ENCODE data around the gene PRRG2. TPM values are rescaled to one million over a fixed set of nuclear protein-coding genes. Genes with fewer than 3 reads are reported as not detected.

The PRRG2 gene
- total and polyA plus RNA-seq, 2 of the 13 experiments (the other 11 are each of a cell fraction or from before 2014, with no cell fraction given) = 0.66 to 0.82 TPM

GRCh38 chr19:49549045-49549444 lies 32.1 kb upstream of the PRRG2 start:
- Histone ChIP-seq H3K27me3 (ENCODE audit: control insufficient read depth in 1 of 2, insufficient read depth in 2 of 2, low read length in 2 of 2) (no peaks in the 10 kb centered on the region), H3K9ac (ENCODE audit: insufficient read depth, low read depth, low read length) (no peak overlapping the region), H3K4me2 (ENCODE audit: low read depth, low read length) (no peak overlapping the region), H3K79me2 (ENCODE audit: insufficient read depth, low read length) (no peaks in the 10 kb centered on the region), H3K4me3 (replicated peaks in 1 of 3; ENCODE audit: insufficient read depth in 1 of 3, low read depth in 2 of 3, low read length in 3 of 3) (no peak overlapping the region), H2AFZ (ENCODE audit: low read length) (no peak overlapping the region), H4K20me1 (ENCODE audit: insufficient read depth, low read length) (no peaks in the 10 kb centered on the region), H3K4me1 (ENCODE audit: insufficient read depth, low read length) (peaks cover 20% of the 10 kb centered on the region), H3K27ac (ENCODE audit: extremely low read length, insufficient read depth, low read length) (no peak overlapping the region), H3K9me3 (ENCODE audit: low read length) (no peaks in the 10 kb centered on the region), H3K36me3 (replicated peaks in 1 of 2; ENCODE audit: control insufficient read depth in 1 of 2, insufficient read depth in 2 of 2, low read length in 2 of 2) (no peaks in the 10 kb centered on the region)
- POLR2A ChIA-PET = no interaction called here
- DNase-seq (ENCODE audit: low spot score) = no peak
- intact Hi-C loops (cut with micrococcal nuclease; ENCODE audit: unreplicated experiment) (no loop called here), in situ Hi-C loops (cut with HindIII; ENCODE audit: extremely low pct_ligation_motif_present, low pct_unique_long_range_greater_than_20kb) (no loop called here)
- no TSS peak for BruUV-seq (replicated peaks)
- FAIRE-seq = no peak
- TF ChIP-seq CREM (IDR thresholded peaks at IDR 0.05) (no peak), CREM (CRISPR knock-in tag; IDR thresholded peaks at IDR 0.05) (no peak), YEATS2 (CRISPR knock-in tag; IDR thresholded peaks at IDR 0.05; ENCODE audit: borderline replicate concordance) (no peak), ZNF598 (CRISPR knock-in tag; IDR thresholded peaks at IDR 0.05; ENCODE audit: borderline replicate concordance) (no peak), TOPORS (CRISPR knock-in tag; IDR thresholded peaks at IDR 0.05) (no peak), CENPBD1 (CRISPR knock-in tag; IDR thresholded peaks at IDR 0.05; ENCODE audit: borderline replicate concordance, low read depth) (no peak), SNRNP70 (IDR thresholded peaks at IDR 0.05; ENCODE audit: low read depth, low read length) (no peak), RBM39 (IDR thresholded peaks at IDR 0.05; ENCODE audit: low read depth, low read length, poor library complexity, severe bottlenecking) (no peak)
- CTCF ChIA-PET (ENCODE audit: low intra/inter-chr PET ratio, low total read pairs) = no interaction called here
- ATAC-seq = no peak
- WGBS (ENCODE audit: low lambda C conversion rate) = 94% methylated on average over 13 of the region's 13 CpGs

GRCh38 chr19:49551531-49551930 lies 29.6 kb upstream of the PRRG2 start:
- 98% methylated on average over 7 of the region's 7 CpGs for WGBS (ENCODE audit: low lambda C conversion rate)
- Histone ChIP-seq H3K4me3 (replicated peaks in 1 of 3; ENCODE audit: insufficient read depth in 1 of 3, low read depth in 2 of 3, low read length in 3 of 3) (no peak overlapping the region), H2AFZ (ENCODE audit: low read length) (no peak overlapping the region), H3K27ac (ENCODE audit: extremely low read length, insufficient read depth, low read length) (no peak overlapping the region), H3K9ac (ENCODE audit: insufficient read depth, low read depth, low read length) (no peak overlapping the region), H4K20me1 (ENCODE audit: insufficient read depth, low read length) (no peaks in the 10 kb centered on the region), H3K79me2 (ENCODE audit: insufficient read depth, low read length) (no peaks in the 10 kb centered on the region), H3K4me2 (ENCODE audit: low read depth, low read length) (no peak overlapping the region), H3K27me3 (ENCODE audit: control insufficient read depth in 1 of 2, insufficient read depth in 2 of 2, low read length in 2 of 2) (no peaks in the 10 kb centered on the region), H3K9me3 (ENCODE audit: low read length) (no peaks in the 10 kb centered on the region), H3K36me3 (replicated peaks in 1 of 2; ENCODE audit: control insufficient read depth in 1 of 2, insufficient read depth in 2 of 2, low read length in 2 of 2) (peaks cover 2 to 9% of the 10 kb centered on the region in 2 experiments; a peak in 2 of 5 replicates), H3K4me1 (ENCODE audit: insufficient read depth, low read length) (peaks cover 25% of the 10 kb centered on the region)
- intact Hi-C loops (cut with micrococcal nuclease; ENCODE audit: unreplicated experiment) (no loop called here), in situ Hi-C loops (cut with HindIII; ENCODE audit: extremely low pct_ligation_motif_present, low pct_unique_long_range_greater_than_20kb) (no loop called here)
- no peak for ATAC-seq
- no peak for DNase-seq (ENCODE audit: low spot score)
- FAIRE-seq = no peak
- CTCF ChIA-PET (ENCODE audit: low intra/inter-chr PET ratio, low total read pairs) = no interaction called here
- POLR2A ChIA-PET = interaction anchor here (1.3 to 1.6 kb wide), 3 partner anchors 31 to 56 kb away, joined by 4 to 5 read pairs (median 4); no protein-coding TSS in a partner anchor
- no TSS peak for BruUV-seq (replicated peaks)
- TF ChIP-seq PRMT3 (CRISPR knock-in tag; IDR thresholded peaks at IDR 0.05; ENCODE audit: borderline replicate concordance, low read depth) (no peak), BORCS8-MEF2B (CRISPR knock-in tag; IDR thresholded peaks at IDR 0.05) (no peak), NR2F6 (IDR thresholded peaks at IDR 0.05) (no peak), NR2F6 (CRISPR knock-in tag; IDR thresholded peaks at IDR 0.05) (no peak), ZNF770 (CRISPR knock-in tag; IDR thresholded peaks at IDR 0.05) (no peak), ZFP82 (CRISPR knock-in tag; IDR thresholded peaks at IDR 0.05; ENCODE audit: borderline replicate concordance) (no peak), ONECUT2 (CRISPR knock-in tag; IDR thresholded peaks at IDR 0.05) (no peak), ATRX (CRISPR knock-in tag; IDR thresholded peaks at IDR 0.05; ENCODE audit: borderline replicate concordance) (no peak)

All from HepG2 (cell line).